Mucosa of descending colon (tissue), 3 donors: ENCODE data around the gene ITGA7. TPM values are rescaled to one million over a fixed set of nuclear protein-coding genes. Genes with fewer than 3 reads are reported as not detected.

Experiments
- ATAC-seq: fragments of 200-7000 bp; cut with Tn5 transposase; one replicate; pipeline ENCODE4 v1.9.1; 2020; ENCODE audit warnings: mild to moderate bottlenecking, moderate library complexity
- DNase-seq, 3 donors: peaks; one replicate each; pipeline ENCODE4 v3.0.0-alpha.2; 2020
- H3K36me3 ChIP-seq: fragments of 200-600 bp; one replicate; pipeline ENCODE4 v1.8.0; 2021; ENCODE audit warnings: low read depth, mild to moderate bottlenecking
- H3K4me1 ChIP-seq: fragments of 200-600 bp; one replicate; pipeline ENCODE4 v1.8.0; 2021; ENCODE audit warnings: low read depth, mild to moderate bottlenecking
- H3K4me3 ChIP-seq: fragments of 200-600 bp; one replicate; pipeline ENCODE4 v1.8.0; 2021; ENCODE audit warnings: mild to moderate bottlenecking
- H3K9me3 ChIP-seq: fragments of 200-600 bp; one replicate; pipeline ENCODE4 v1.8.0; 2021; ENCODE audit warnings: mild to moderate bottlenecking
- intact Hi-C, 2 donors: fragments of 100-400 bp; cut with DNase I in 1 of 2; cut with micrococcal nuclease in 1 of 2; formaldehyde crosslinking; loops; one replicate each; pipeline versions ENCODE4 v1.11.0 to v1.11.1; 2022; cut with DNase I, micrococcal nuclease
- total RNA-seq, 3 donors: library from RNA; stranded (reverse); fragmentation: NEBNext Ultra II Directional in 2 of 3; extraction: Animal tissue kit (Norgen Biotek cat#: 25700) in 2 of 3; gene quantifications; one replicate each; pipeline versions ENCODE4 v1.2.1 to v1.2.4, GENCODE V29; 2021 to 2023
- TF ChIP-seq, protein P1 (sequence below): fragments of 200-600 bp; IDR thresholded peaks from one replicate; pipeline ENCODE4 v1.8.0; 2022; ENCODE audit warnings: antibody characterized with exemption, mild to moderate bottlenecking
- donor health status: DM: no; HTN: no; CAD: no; lungs with moderate emphysema.
- donor health status: DM: no; HTN: no; CAD: no.
- donor health status: DM: no; HTN: yes; CAD: no.

ITGA7 gene
- total RNA-seq, 3 donors from 2014 or later = 16.5 to 449 (median 46.0) TPM

- no peak for ATAC-seq
- Histone ChIP-seq H3K9me3 (no peaks in the 10 kb centered on the region), H3K4me1 (no peaks in the 10 kb centered on the region), H3K36me3 (no peaks in the 10 kb centered on the region), H3K4me3 (no peak overlapping the region)
- intact Hi-C loops = no loop called here
- TF ChIP-seq, protein P1, sequence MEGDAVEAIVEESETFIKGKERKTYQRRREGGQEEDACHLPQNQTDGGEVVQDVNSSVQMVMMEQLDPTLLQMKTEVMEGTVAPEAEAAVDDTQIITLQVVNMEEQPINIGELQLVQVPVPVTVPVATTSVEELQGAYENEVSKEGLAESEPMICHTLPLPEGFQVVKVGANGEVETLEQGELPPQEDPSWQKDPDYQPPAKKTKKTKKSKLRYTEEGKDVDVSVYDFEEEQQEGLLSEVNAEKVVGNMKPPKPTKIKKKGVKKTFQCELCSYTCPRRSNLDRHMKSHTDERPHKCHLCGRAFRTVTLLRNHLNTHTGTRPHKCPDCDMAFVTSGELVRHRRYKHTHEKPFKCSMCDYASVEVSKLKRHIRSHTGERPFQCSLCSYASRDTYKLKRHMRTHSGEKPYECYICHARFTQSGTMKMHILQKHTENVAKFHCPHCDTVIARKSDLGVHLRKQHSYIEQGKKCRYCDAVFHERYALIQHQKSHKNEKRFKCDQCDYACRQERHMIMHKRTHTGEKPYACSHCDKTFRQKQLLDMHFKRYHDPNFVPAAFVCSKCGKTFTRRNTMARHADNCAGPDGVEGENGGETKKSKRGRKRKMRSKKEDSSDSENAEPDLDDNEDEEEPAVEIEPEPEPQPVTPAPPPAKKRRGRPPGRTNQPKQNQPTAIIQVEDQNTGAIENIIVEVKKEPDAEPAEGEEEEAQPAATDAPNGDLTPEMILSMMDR = no peak
- no peak for DNase-seq
Observed at GRCh38 chr12:55663391-55663790, 44.3 kb downstream of the ITGA7 start.

DNA sequence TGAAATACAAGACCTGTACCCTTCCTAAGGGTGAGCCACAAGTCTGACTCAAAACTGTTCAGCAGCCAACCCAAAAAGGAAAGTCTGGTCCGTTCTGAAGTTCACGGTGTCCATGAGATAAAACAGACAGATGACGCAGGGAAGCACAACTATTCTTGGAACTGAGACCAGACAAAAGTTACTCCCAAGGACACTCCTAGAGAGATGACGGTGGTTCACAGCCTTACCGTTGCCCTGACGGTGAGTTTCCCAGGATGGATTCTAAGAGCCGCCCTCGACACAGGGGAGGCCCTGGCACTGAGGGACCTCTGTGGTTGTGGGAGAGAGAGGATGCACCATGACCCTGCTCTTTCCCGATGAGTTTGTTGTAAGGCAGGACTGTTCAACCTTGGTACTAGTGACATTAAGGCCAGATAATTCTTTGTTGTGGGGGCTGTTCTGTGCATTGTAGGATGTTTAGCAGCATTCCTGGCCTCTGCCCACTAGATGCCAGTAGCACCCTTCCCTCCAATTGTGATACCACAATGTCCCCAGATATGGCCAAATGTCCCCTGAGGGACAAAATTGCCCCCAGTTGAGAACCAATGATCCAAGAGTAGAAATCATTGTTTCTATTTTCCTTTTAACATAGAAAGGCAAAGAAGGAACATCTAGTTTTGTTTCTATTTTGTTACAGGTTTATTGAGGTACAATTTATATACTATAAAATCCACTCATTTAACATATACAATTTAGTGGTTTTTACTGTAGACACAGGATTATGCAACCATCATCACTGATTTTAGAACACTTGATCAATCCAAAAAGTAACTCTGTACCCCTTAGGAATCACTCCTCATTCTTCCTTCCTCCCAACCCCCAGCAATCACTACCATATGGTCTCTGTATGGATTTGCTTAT, 48.0 kb downstream of the ITGA7 start:
- peak; percentile 36 for ATAC-seq
- DNase-seq = no peak
- intact Hi-C loops = no loop called here
- no peaks in the 10 kb centered on the region for H3K9me3 ChIP-seq
- TF ChIP-seq, protein P1 = no peak
- no peaks in the 10 kb centered on the region for H3K36me3 ChIP-seq
- H3K4me1 ChIP-seq = no peaks in the 10 kb centered on the region
- no peak overlapping the region for H3K4me3 ChIP-seq

GRCh38 chr12:55658635-55659391, 48.9 kb downstream of the ITGA7 start:
- ATAC-seq = no peak

DNA sequence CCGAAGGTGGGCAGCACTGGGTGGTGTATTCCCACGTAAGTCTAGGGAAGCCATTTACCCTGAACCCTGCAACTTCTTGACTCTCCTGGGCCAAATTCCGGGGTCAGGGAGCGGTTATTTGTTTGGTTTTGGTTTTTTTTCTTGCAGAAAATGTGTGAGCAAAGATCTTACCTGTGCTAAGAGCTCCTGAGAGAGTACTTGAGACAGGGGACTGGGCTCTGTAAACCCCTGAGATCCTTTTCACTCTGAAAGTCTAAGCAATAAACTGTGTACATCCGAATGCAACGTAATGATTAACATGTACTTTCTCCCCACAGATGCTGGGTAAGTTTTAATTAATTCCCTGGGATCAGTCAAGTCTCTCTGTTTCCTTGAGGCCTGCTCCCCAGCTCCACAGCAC, 49.5 kb downstream of the ITGA7 start:
- Histone ChIP-seq H3K9me3 (no peaks in the 10 kb centered on the region), H3K4me1 (no peaks in the 10 kb centered on the region), H3K36me3 (no peaks in the 10 kb centered on the region), H3K4me3 (no peak overlapping the region)
- intact Hi-C loops = no loop called here
- DNase-seq (no peak), ATAC-seq (no peak)
- TF ChIP-seq, protein P1 = no peak

More at GRCh38 chr12:55658635-55659391, 48.9 kb downstream of the ITGA7 start:
- Histone ChIP-seq H3K36me3 (no peaks in the 10 kb centered on the region), H3K9me3 (no peaks in the 10 kb centered on the region), H3K4me1 (no peaks in the 10 kb centered on the region), H3K4me3 (no peak overlapping the region)
- TF ChIP-seq, protein P1 = no peak
- intact Hi-C loops = no loop called here
- DNase-seq = no peak

DNA sequence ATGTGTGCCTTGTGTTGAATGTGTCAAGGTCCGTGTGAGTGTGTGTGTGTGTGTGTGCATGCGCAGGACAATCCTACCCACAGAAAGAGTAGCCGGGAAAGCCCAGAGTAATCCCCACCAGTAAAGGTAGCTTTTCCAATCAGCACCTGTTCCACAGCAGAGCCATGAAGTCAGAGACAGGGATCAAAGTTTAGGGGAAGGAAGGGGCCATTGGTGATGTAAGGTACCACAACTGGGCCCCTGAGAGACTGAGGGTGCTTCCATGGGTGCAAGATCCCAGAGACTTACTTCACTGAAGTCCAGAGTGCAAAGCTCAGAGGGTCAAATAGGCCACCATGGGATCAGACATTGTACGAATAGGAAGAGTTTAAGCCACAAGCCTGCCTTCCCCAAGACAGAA, 50.5 kb downstream of the ITGA7 start:
- Histone ChIP-seq H3K4me3 (no peak overlapping the region), H3K4me1 (no peaks in the 10 kb centered on the region), H3K36me3 (no peaks in the 10 kb centered on the region), H3K9me3 (no peaks in the 10 kb centered on the region)
- intact Hi-C loops = no loop called here
- ATAC-seq (no peak), DNase-seq (no peak)
- TF ChIP-seq, protein P1 = no peak
